PC-3 (cell line): ENCODE results near the gene KCNG2. TPM values are rescaled to one million over a fixed set of nuclear protein-coding genes. Genes with fewer than 3 reads are reported as not detected.

Experiments
- ATAC-seq: fragments of 200-7000 bp; cut with Tn5 transposase; 2 replicates; pipeline ENCODE4 v1.9.1; 2020; ENCODE audit warnings: mild to moderate bottlenecking, moderate library complexity
- BruUV-seq: library from RNA; stranded (reverse); fragments of 400-500 nt; replicated peaks from 2 replicates; lab custom pipeline; 2021; lab: Mats Ljungman, UMichigan
- CTCF ChIA-PET: fragments of 300-600 bp; sonication (Branson Sonifier 250); formaldehyde crosslinking; loops from one replicate; lab custom pipeline; 2022; ENCODE audit warnings: antibody characterized with exemption; lab: Charles Lee
- POLR2A ChIA-PET: fragments of 300-600 bp; sonication (Branson Sonifier 250); formaldehyde crosslinking; loops from one replicate; lab custom pipeline; 2022; ENCODE audit warnings: antibody characterized with exemption; ENCODE audit not compliant: unreplicated experiment; lab: Charles Lee
- DNase-seq: peaks from one replicate; pipeline ENCODE4 v3.0.0-alpha.2; 2015
- H2AFZ ChIP-seq: fragments of 300-600 bp; sonication (generic); 2 replicates; pipeline ENCODE4 v1.6.0; 2016; ENCODE audit warnings: antibody characterized with exemption, low read length
- H3F3A ChIP-seq: fragments of 300-600 bp; sonication (generic); one replicate; pipeline ENCODE4 v1.6.0; 2017; ENCODE audit warnings: antibody characterized with exemption, low read length, control low read depth, mild to moderate bottlenecking; ENCODE audit not compliant: unreplicated experiment
- H3K27ac ChIP-seq: fragments of 300-600 bp; sonication (generic); 2 replicates; pipeline ENCODE4 v1.5.1; 2016; ENCODE audit warnings: mild to moderate bottlenecking, low read length
- H3K27me3 ChIP-seq: fragments of 300-600 bp; sonication (generic); 2 replicates; pipeline ENCODE4 v1.6.1; 2016; ENCODE audit warnings: low read length, mixed read lengths
- H3K36me3 ChIP-seq: fragments of 300-600 bp; sonication (generic); 2 replicates; pipeline ENCODE4 v1.6.1; 2016; ENCODE audit warnings: low read depth, mixed run types, low read length, mixed read lengths
- H3K4me1 ChIP-seq: fragments of 300-600 bp; sonication (generic); 2 replicates; pipeline ENCODE4 v1.5.1; 2016; ENCODE audit warnings: low read length; ENCODE audit not compliant: insufficient read depth
- H3K4me2 ChIP-seq: fragments of 300-600 bp; sonication (generic); 2 replicates; pipeline ENCODE4 v1.6.0; 2016; ENCODE audit warnings: low read length
- H3K4me3 ChIP-seq: fragments of 300-600 bp; sonication (generic); 2 replicates; pipeline ENCODE4 v1.5.1; 2016; ENCODE audit warnings: mild to moderate bottlenecking, low read length, mixed read lengths
- H3K79me2 ChIP-seq: fragments of 300-600 bp; sonication (generic); 2 replicates; pipeline ENCODE4 v1.6.1; 2017; ENCODE audit warnings: low read length, mixed read lengths
- H3K9ac ChIP-seq: fragments of 300-600 bp; sonication (generic); 2 replicates; pipeline ENCODE4 v1.6.0; 2016; ENCODE audit warnings: mild to moderate bottlenecking, low read length
- H3K9me2 ChIP-seq: fragments of 300-600 bp; sonication (generic); replicated peaks from 2 replicates; pipeline ENCODE4 v1.6.1; 2016; ENCODE audit warnings: mixed run types, low read length, mixed read lengths
- H3K9me3 ChIP-seq: fragments of 300-600 bp; sonication (generic); 2 replicates; pipeline ENCODE4 v1.6.1; 2016; ENCODE audit warnings: low read length, mixed read lengths
- H4K20me1 ChIP-seq: fragments of 300-600 bp; sonication (generic); 2 replicates; pipeline ENCODE4 v1.6.1; 2016; ENCODE audit warnings: low read length, mixed read lengths
- EZH2 ChIP-seq: fragments of 300-600 bp; sonication (generic); IDR thresholded peaks from one replicate; pipeline ENCODE4 v1.6.1; 2017; ENCODE audit warnings: antibody characterized with exemption, mild to moderate bottlenecking, low read length; ENCODE audit not compliant: unreplicated experiment
- EZH2phosphoT487 ChIP-seq: fragments of 300-600 bp; sonication (generic); IDR thresholded peaks from 2 replicates; pipeline ENCODE4 v1.6.1; 2018; ENCODE audit warnings: mild to moderate bottlenecking, antibody characterized with exemption, low read length, borderline replicate concordance
- intact Hi-C: fragments of 100-400 bp; cut with micrococcal nuclease; formaldehyde crosslinking; loops from 2 replicates; pipeline ENCODE4 v1.9.0; 2023
- total RNA-seq: library from RNA; depleted of rRNA; stranded (reverse); fragments of >200 nt; gene quantifications from 2 replicates; pipeline ENCODE4 v1.2.3, GENCODE V29; 2014
- TF ChIP-seq, protein P1 (sequence below): fragments of 300-600 bp; sonication (generic); conservative IDR thresholded peaks from 2 replicates; pipeline ENCODE4 v1.5.1; 2017; ENCODE audit warnings: antibody characterized with exemption, low read depth, mild to moderate bottlenecking, low read length

The KCNG2 gene
- total RNA-seq, 1 experiment from 2014 or later: not detected

DNA sequence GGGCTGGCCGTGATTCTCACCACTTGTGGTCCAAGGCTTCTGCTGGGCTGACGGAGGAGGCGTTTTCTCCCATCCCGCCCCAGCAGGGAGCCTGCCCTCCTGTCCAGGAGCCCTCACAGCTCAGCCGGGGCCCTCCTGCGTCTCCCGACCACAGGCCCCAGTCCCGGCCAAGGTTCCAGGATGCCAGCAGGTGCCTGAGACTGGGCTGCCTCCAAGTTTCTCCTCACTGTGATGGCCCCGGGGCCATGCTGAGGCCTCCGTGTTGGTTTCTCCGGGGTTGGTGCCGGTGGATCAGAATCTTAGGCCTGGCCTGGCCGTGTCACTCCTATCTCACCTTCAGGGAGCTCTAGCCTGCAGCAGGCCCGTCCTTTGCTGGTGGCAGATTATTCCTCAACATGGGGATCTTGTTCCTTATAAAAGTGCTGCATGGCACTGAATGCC lies 5.9 kb downstream of the KCNG2 start:
- CTCF ChIA-PET: no interaction called here
- no TSS peak for BruUV-seq

GRCh38 chr18:79804130-79804787 lies 6.5 kb downstream of the KCNG2 start:
- Histone ChIP-seq H3K9me3 (no peaks in the 10 kb centered on the region), H3K27me3 (peaks cover 6% of the 10 kb centered on the region; the same call in 1 of the 2 replicates), H3K36me3 (no peaks in the 10 kb centered on the region), H2AFZ (no peak overlapping the region), H3F3A (no peaks in the 10 kb centered on the region), H3K4me3 (no peak overlapping the region), H3K4me2 (no peak overlapping the region), H4K20me1 (no peaks in the 10 kb centered on the region), H3K79me2 (no peaks in the 10 kb centered on the region), H3K9me2 (no peaks in the 10 kb centered on the region), H3K9ac (no peak overlapping the region), H3K4me1 (no peaks in the 10 kb centered on the region), H3K27ac (no peak overlapping the region)
- no peak for ATAC-seq
- no peak for DNase-seq
- intact Hi-C loops: no loop called here
- TF ChIP-seq, protein P1, sequence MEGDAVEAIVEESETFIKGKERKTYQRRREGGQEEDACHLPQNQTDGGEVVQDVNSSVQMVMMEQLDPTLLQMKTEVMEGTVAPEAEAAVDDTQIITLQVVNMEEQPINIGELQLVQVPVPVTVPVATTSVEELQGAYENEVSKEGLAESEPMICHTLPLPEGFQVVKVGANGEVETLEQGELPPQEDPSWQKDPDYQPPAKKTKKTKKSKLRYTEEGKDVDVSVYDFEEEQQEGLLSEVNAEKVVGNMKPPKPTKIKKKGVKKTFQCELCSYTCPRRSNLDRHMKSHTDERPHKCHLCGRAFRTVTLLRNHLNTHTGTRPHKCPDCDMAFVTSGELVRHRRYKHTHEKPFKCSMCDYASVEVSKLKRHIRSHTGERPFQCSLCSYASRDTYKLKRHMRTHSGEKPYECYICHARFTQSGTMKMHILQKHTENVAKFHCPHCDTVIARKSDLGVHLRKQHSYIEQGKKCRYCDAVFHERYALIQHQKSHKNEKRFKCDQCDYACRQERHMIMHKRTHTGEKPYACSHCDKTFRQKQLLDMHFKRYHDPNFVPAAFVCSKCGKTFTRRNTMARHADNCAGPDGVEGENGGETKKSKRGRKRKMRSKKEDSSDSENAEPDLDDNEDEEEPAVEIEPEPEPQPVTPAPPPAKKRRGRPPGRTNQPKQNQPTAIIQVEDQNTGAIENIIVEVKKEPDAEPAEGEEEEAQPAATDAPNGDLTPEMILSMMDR: no peak
- TF ChIP-seq EZH2phosphoT487 (no peak), EZH2 (no peak)
- POLR2A ChIA-PET: no interaction called here
- CTCF ChIA-PET: no interaction called here
- no TSS peak for BruUV-seq

More for the DNA sequence above, 5.9 kb downstream of the KCNG2 start:
- Histone ChIP-seq H3K4me3 (no peak overlapping the region), H3K79me2 (no peaks in the 10 kb centered on the region), H3K9ac (no peak overlapping the region), H3K36me3 (no peaks in the 10 kb centered on the region), H3K9me2 (no peaks in the 10 kb centered on the region), H4K20me1 (no peaks in the 10 kb centered on the region), H3K4me1 (no peaks in the 10 kb centered on the region), H3K9me3 (no peaks in the 10 kb centered on the region), H2AFZ (no peak overlapping the region), H3F3A (no peaks in the 10 kb centered on the region), H3K27ac (no peak overlapping the region), H3K4me2 (no peak overlapping the region), H3K27me3 (peaks cover 12% of the 10 kb centered on the region)
- intact Hi-C loops: no loop called here
- TF ChIP-seq EZH2 (no peak), EZH2phosphoT487 (no peak)
- TF ChIP-seq, protein P1: no peak
- POLR2A ChIA-PET: no interaction called here
- ATAC-seq (no peak), DNase-seq (no peak)

DNA sequence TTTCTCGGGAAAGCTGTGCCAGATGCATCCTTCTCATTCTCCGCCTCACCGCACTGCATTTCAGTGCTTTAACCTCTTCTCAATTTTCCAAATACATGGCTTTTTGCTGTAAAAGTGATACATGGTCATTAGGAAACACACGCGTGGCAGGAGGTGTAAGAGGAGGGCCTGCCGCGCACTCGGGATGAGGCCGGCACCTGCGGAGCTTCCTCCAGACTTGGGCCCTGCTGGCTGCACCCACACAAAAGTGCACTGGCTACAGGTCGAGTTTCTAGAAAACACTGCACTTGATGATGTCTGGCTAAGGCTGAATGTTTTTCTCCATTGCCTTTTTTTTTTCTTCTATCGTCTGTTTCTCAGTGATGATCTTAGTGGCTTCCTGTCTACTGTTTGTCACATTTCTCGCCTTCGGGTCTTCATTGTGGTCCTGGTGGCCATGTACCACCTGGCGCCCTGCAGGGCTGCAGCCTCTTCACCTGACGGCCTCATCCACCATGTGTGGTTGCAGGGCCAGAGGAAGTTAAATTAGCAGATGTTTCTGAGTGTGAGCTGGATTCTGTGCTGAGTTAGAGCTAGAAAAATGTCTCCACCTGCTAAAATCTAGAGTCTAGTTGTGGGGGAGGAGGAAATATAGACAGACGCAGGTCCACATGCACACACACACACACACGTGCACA lies 7.6 kb downstream of the KCNG2 start:
- Histone ChIP-seq H2AFZ (no peak overlapping the region), H3K79me2 (no peaks in the 10 kb centered on the region), H4K20me1 (no peaks in the 10 kb centered on the region), H3K36me3 (no peaks in the 10 kb centered on the region), H3K4me2 (no peak overlapping the region), H3F3A (no peaks in the 10 kb centered on the region), H3K4me1 (no peaks in the 10 kb centered on the region), H3K27ac (no peak overlapping the region), H3K9ac (no peak overlapping the region), H3K27me3 (no peaks in the 10 kb centered on the region), H3K4me3 (no peak overlapping the region), H3K9me3 (no peaks in the 10 kb centered on the region), H3K9me2 (no peaks in the 10 kb centered on the region)
- no peak for TF ChIP-seq EZH2
- TF ChIP-seq, protein P1: no peak
- TF ChIP-seq EZH2phosphoT487: no peak
- intact Hi-C loops: no loop called here
- BruUV-seq: no TSS peak
- no peak for DNase-seq
- no peak for ATAC-seq
- ChIA-PET POLR2A (no interaction called here), CTCF (no interaction called here)
